Heart left ventricle (tissue), 13 donors: ENCODE measurements around the gene OR51E1.

Experiments used
- POLR2A ChIP-seq, 2 donors: fragments of 450-650 bp; IDR thresholded peaks; one replicate each; pipeline ENCODE4 v1.6.1; 2017; ENCODE audit warnings: antibody characterized with exemption in 2 of 2, mild to moderate bottlenecking in 2 of 2, moderate library complexity in 2 of 2
- TF ChIP-seq, protein P1 (sequence below), 12 donors: fragments of 200-600 bp; sonication (generic) in 4 of 12; IDR thresholded peaks; one replicate each; pipeline versions ENCODE4 v1.5.0 to v1.8.0; 2018 to 2022; ENCODE audit warnings: antibody characterized with exemption in 12 of 12, mild to moderate bottlenecking in 5 of 12
- donor health status: ischemic (EF 13 %, LVEDD 7.1; RV severe dilation, severe dysfunction).
- donor health status: DM: no; HTN: yes; CAD: no.
- donor health status: DM: no; HTN: no; CAD: no.
- donor health status: ischemic (EF 25% LVEDD 6.9; RV normal size, moderate dysfunction).
- donor health status: ischemic (EF 25% LVEDD 5.7; RV mildly dilated, moderate dysfunction).
- donor health status: ischemic (EF 35%, LVEDD 5.7; RV mildly dilated, moderate dysfunction).
- donor health status: nonischemic (EF 11% LVEDD 7.7; RV severe dilation, severe dysfunction).
- donor health status: DM: yes; HTN: yes; CAD: no.
- donor health status: PGD.
- donor health status: ischemic (EF 29% LVEDD 5.4; RV normal size, mild dysfunction).
- donor health status: nonischemic (EF 23%, LVEDD 6.1; RV moderate dilation, normal function).

DNA sequence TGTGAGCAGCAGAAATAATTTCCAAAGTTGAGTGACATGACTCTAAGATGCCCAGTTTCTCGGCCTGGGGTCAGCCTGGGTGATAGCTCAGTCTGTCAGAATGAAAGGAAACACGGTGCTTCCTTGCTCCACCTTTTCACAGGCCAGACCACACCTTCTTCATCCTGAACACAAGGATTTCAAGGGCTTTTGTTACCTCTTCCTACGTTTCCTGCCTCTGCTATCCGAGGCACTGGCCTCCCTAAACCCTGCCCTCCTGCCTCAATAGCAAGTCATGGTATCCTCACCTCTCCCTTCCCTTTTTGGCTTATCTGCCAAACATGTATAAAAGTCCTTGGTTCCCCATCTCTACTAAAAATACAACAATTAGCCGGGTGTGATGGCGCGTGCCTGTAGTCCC lies 1.7 kb upstream of the OR51E1 start:
- TF ChIP-seq, protein P1, sequence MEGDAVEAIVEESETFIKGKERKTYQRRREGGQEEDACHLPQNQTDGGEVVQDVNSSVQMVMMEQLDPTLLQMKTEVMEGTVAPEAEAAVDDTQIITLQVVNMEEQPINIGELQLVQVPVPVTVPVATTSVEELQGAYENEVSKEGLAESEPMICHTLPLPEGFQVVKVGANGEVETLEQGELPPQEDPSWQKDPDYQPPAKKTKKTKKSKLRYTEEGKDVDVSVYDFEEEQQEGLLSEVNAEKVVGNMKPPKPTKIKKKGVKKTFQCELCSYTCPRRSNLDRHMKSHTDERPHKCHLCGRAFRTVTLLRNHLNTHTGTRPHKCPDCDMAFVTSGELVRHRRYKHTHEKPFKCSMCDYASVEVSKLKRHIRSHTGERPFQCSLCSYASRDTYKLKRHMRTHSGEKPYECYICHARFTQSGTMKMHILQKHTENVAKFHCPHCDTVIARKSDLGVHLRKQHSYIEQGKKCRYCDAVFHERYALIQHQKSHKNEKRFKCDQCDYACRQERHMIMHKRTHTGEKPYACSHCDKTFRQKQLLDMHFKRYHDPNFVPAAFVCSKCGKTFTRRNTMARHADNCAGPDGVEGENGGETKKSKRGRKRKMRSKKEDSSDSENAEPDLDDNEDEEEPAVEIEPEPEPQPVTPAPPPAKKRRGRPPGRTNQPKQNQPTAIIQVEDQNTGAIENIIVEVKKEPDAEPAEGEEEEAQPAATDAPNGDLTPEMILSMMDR (IDR thresholded peaks at IDR 0.05), result no peak
- no peak for TF ChIP-seq POLR2A (IDR thresholded peaks at IDR 0.05)
